ENCODE measurements around the gene RBPMS2.

The RBPMS2 gene

GRCh38 chr15:64691896-64692565, 83.4 kb downstream of the RBPMS2 start:
- peaks cover 37% of the 10 kb centered on the region for H3K79me2 ChIP-seq (ENCODE audit: insufficient read depth, low read length)
- DNase-seq (no peak), ATAC-seq (ENCODE audit: insufficient read depth, low read depth) (no peak)
- no peak overlapping the region for H2AFZ ChIP-seq (ENCODE audit: low read depth, low read length)
- no peaks in the 10 kb centered on the region for H3K4me1 ChIP-seq (ENCODE audit: insufficient read depth, low read length)
- H3K4me2 ChIP-seq (ENCODE audit: insufficient read depth, low read length) = no peak overlapping the region
- H3K36me3 ChIP-seq (ENCODE audit: insufficient read depth, low read length) = peaks cover 53% of the 10 kb centered on the region
- H3K27ac ChIP-seq (ENCODE audit: low read length) = no peak overlapping the region
- no peak overlapping the region for H3K9ac ChIP-seq (ENCODE audit: low read depth, low read length)
- H3K4me3 ChIP-seq (ENCODE audit: low read depth in 1 of 2, low read length in 2 of 2) = no peak overlapping the region
- no peaks in the 10 kb centered on the region for H3K27me3 ChIP-seq (ENCODE audit: insufficient read depth, low read length, poor library complexity)
- no peaks in the 10 kb centered on the region for H3K9me3 ChIP-seq (ENCODE audit: insufficient read depth, low read length, severe bottlenecking)
- no peak for TF ChIP-seq CTCF (IDR thresholded peaks at IDR 0.05; ENCODE audit: borderline replicate concordance, extremely low read depth, low read length, poor library complexity, severe bottlenecking)
- no peak for TF ChIP-seq EZH2 (IDR thresholded peaks at IDR 0.05; ENCODE audit: borderline replicate concordance, low read depth, low read length, severe bottlenecking)
- H4K20me1 ChIP-seq (ENCODE audit: insufficient read depth, low read length) = peaks cover 18% of the 10 kb centered on the region

- no peak for DNase-seq
Observed at GRCh38 chr15:64690578-64691296, 84.7 kb downstream of the RBPMS2 start.

GRCh38 chr15:64690008-64690407, 85.4 kb downstream of the RBPMS2 start:
- H3K79me2 ChIP-seq (ENCODE audit: insufficient read depth, low read length) = peaks cover 21% of the 10 kb centered on the region
- H3K36me3 ChIP-seq (ENCODE audit: insufficient read depth, low read length) = peaks cover 63% of the 10 kb centered on the region
- H3K4me3 ChIP-seq (ENCODE audit: low read depth in 1 of 2, low read length in 2 of 2) = no peak overlapping the region
- H3K27me3 ChIP-seq (ENCODE audit: insufficient read depth, low read length, poor library complexity) = no peaks in the 10 kb centered on the region
- ATAC-seq (ENCODE audit: insufficient read depth, low read depth) = no peak
- H3K9me3 ChIP-seq (ENCODE audit: insufficient read depth, low read length, severe bottlenecking) = no peaks in the 10 kb centered on the region
- H4K20me1 ChIP-seq (ENCODE audit: insufficient read depth, low read length) = peaks cover 6% of the 10 kb centered on the region
- H3K4me1 ChIP-seq (ENCODE audit: insufficient read depth, low read length) = no peaks in the 10 kb centered on the region
- H2AFZ ChIP-seq (ENCODE audit: low read depth, low read length) = no peak overlapping the region
- no peak for DNase-seq
- no peak for TF ChIP-seq EZH2 (IDR thresholded peaks at IDR 0.05; ENCODE audit: borderline replicate concordance, low read depth, low read length, severe bottlenecking)
- TF ChIP-seq CTCF (IDR thresholded peaks at IDR 0.05; ENCODE audit: borderline replicate concordance, extremely low read depth, low read length, poor library complexity, severe bottlenecking) = no peak
- no peak overlapping the region for H3K4me2 ChIP-seq (ENCODE audit: insufficient read depth, low read length)
- H3K9ac ChIP-seq (ENCODE audit: low read depth, low read length) = no peak overlapping the region
- H3K27ac ChIP-seq (ENCODE audit: low read length) = no peak overlapping the region

More at GRCh38 chr15:64690578-64691296, 84.7 kb downstream of the RBPMS2 start:
- Histone ChIP-seq H4K20me1 (ENCODE audit: insufficient read depth, low read length) (peaks cover 11% of the 10 kb centered on the region), H2AFZ (ENCODE audit: low read depth, low read length) (no peak overlapping the region), H3K27ac (ENCODE audit: low read length) (no peak overlapping the region), H3K4me3 (ENCODE audit: low read depth in 1 of 2, low read length in 2 of 2) (no peak overlapping the region), H3K27me3 (ENCODE audit: insufficient read depth, low read length, poor library complexity) (no peaks in the 10 kb centered on the region), H3K9ac (ENCODE audit: low read depth, low read length) (no peak overlapping the region), H3K4me2 (ENCODE audit: insufficient read depth, low read length) (no peak overlapping the region), H3K36me3 (ENCODE audit: insufficient read depth, low read length) (peaks cover 60% of the 10 kb centered on the region), H3K9me3 (ENCODE audit: insufficient read depth, low read length, severe bottlenecking) (no peaks in the 10 kb centered on the region), H3K79me2 (ENCODE audit: insufficient read depth, low read length) (peaks cover 28% of the 10 kb centered on the region), H3K4me1 (ENCODE audit: insufficient read depth, low read length) (no peaks in the 10 kb centered on the region)
- ATAC-seq (ENCODE audit: insufficient read depth, low read depth) = no peak
- TF ChIP-seq CTCF (IDR thresholded peaks at IDR 0.05; ENCODE audit: borderline replicate concordance, extremely low read depth, low read length, poor library complexity, severe bottlenecking) = peak; percentile 14
- TF ChIP-seq EZH2 (IDR thresholded peaks at IDR 0.05; ENCODE audit: borderline replicate concordance, low read depth, low read length, severe bottlenecking) = no peak

Measured in DND-41 (cell line).